Lower leg skin (tissue), 3 donors: ENCODE results near the gene APP.

ENCODE experiments used
- CTCF ChIP-seq, 3 donors: fragments of 450-650 bp; IDR thresholded peaks; one replicate each; pipeline ENCODE4 v1.5.1; 2016; ENCODE audit warnings: antibody characterized with exemption in 3 of 3, mild to moderate bottlenecking in 3 of 3, moderate library complexity in 2 of 3
- POLR2A ChIP-seq, 2 donors: fragments of 450-650 bp; IDR thresholded peaks; one replicate each; pipeline ENCODE4 v1.6.1; 2016 to 2017; ENCODE audit warnings: antibody characterized with exemption in 2 of 2, mild to moderate bottlenecking in 1 of 2, moderate library complexity in 1 of 2

- TF ChIP-seq CTCF (IDR thresholded peaks at IDR 0.05): no peak
- TF ChIP-seq POLR2A (IDR thresholded peaks at IDR 0.05): no peak
Measured at GRCh38 chr21:26185446-26185845, 14.9 kb upstream of the APP start.
